PC-3 (cell line): ENCODE data around the gene SAPCD2. TPM values are rescaled to one million over a fixed set of nuclear protein-coding genes. Genes with fewer than 3 reads are reported as not detected.

Experiments used
- ATAC-seq: fragments of 200-7000 bp; cut with Tn5 transposase; 2 replicates; pipeline ENCODE4 v1.9.1; 2020; ENCODE audit warnings: mild to moderate bottlenecking, moderate library complexity
- BruUV-seq: library from RNA; stranded (reverse); fragments of 400-500 nt; replicated peaks from 2 replicates; lab custom pipeline; 2021; lab: Mats Ljungman, UMichigan
- CTCF ChIA-PET: fragments of 300-600 bp; sonication (Branson Sonifier 250); formaldehyde crosslinking; loops from one replicate; lab custom pipeline; 2022; ENCODE audit warnings: antibody characterized with exemption; lab: Charles Lee
- POLR2A ChIA-PET: fragments of 300-600 bp; sonication (Branson Sonifier 250); formaldehyde crosslinking; loops from one replicate; lab custom pipeline; 2022; ENCODE audit warnings: antibody characterized with exemption; ENCODE audit not compliant: unreplicated experiment; lab: Charles Lee
- DNase-seq: peaks from one replicate; pipeline ENCODE4 v3.0.0-alpha.2; 2015
- H2AFZ ChIP-seq: fragments of 300-600 bp; sonication (generic); 2 replicates; pipeline ENCODE4 v1.6.0; 2016; ENCODE audit warnings: antibody characterized with exemption, low read length
- H3F3A ChIP-seq: fragments of 300-600 bp; sonication (generic); one replicate; pipeline ENCODE4 v1.6.0; 2017; ENCODE audit warnings: antibody characterized with exemption, low read length, control low read depth, mild to moderate bottlenecking; ENCODE audit not compliant: unreplicated experiment
- H3K27ac ChIP-seq: fragments of 300-600 bp; sonication (generic); 2 replicates; pipeline ENCODE4 v1.5.1; 2016; ENCODE audit warnings: mild to moderate bottlenecking, low read length
- H3K27me3 ChIP-seq: fragments of 300-600 bp; sonication (generic); 2 replicates; pipeline ENCODE4 v1.6.1; 2016; ENCODE audit warnings: low read length, mixed read lengths
- H3K36me3 ChIP-seq: fragments of 300-600 bp; sonication (generic); 2 replicates; pipeline ENCODE4 v1.6.1; 2016; ENCODE audit warnings: low read depth, mixed run types, low read length, mixed read lengths
- H3K4me1 ChIP-seq: fragments of 300-600 bp; sonication (generic); 2 replicates; pipeline ENCODE4 v1.5.1; 2016; ENCODE audit warnings: low read length; ENCODE audit not compliant: insufficient read depth
- H3K4me2 ChIP-seq: fragments of 300-600 bp; sonication (generic); 2 replicates; pipeline ENCODE4 v1.6.0; 2016; ENCODE audit warnings: low read length
- H3K4me3 ChIP-seq: fragments of 300-600 bp; sonication (generic); 2 replicates; pipeline ENCODE4 v1.5.1; 2016; ENCODE audit warnings: mild to moderate bottlenecking, low read length, mixed read lengths
- H3K79me2 ChIP-seq: fragments of 300-600 bp; sonication (generic); 2 replicates; pipeline ENCODE4 v1.6.1; 2017; ENCODE audit warnings: low read length, mixed read lengths
- H3K9ac ChIP-seq: fragments of 300-600 bp; sonication (generic); 2 replicates; pipeline ENCODE4 v1.6.0; 2016; ENCODE audit warnings: mild to moderate bottlenecking, low read length
- H3K9me2 ChIP-seq: fragments of 300-600 bp; sonication (generic); replicated peaks from 2 replicates; pipeline ENCODE4 v1.6.1; 2016; ENCODE audit warnings: mixed run types, low read length, mixed read lengths
- H3K9me3 ChIP-seq: fragments of 300-600 bp; sonication (generic); 2 replicates; pipeline ENCODE4 v1.6.1; 2016; ENCODE audit warnings: low read length, mixed read lengths
- H4K20me1 ChIP-seq: fragments of 300-600 bp; sonication (generic); 2 replicates; pipeline ENCODE4 v1.6.1; 2016; ENCODE audit warnings: low read length, mixed read lengths
- EZH2 ChIP-seq: fragments of 300-600 bp; sonication (generic); IDR thresholded peaks from one replicate; pipeline ENCODE4 v1.6.1; 2017; ENCODE audit warnings: antibody characterized with exemption, mild to moderate bottlenecking, low read length; ENCODE audit not compliant: unreplicated experiment
- EZH2phosphoT487 ChIP-seq: fragments of 300-600 bp; sonication (generic); IDR thresholded peaks from 2 replicates; pipeline ENCODE4 v1.6.1; 2018; ENCODE audit warnings: mild to moderate bottlenecking, antibody characterized with exemption, low read length, borderline replicate concordance
- intact Hi-C: fragments of 100-400 bp; cut with micrococcal nuclease; formaldehyde crosslinking; loops from 2 replicates; pipeline ENCODE4 v1.9.0; 2023
- total RNA-seq: library from RNA; depleted of rRNA; stranded (reverse); fragments of >200 nt; gene quantifications from 2 replicates; pipeline ENCODE4 v1.2.3, GENCODE V29; 2014
- TF ChIP-seq, protein P1 (sequence below): fragments of 300-600 bp; sonication (generic); conservative IDR thresholded peaks from 2 replicates; pipeline ENCODE4 v1.5.1; 2017; ENCODE audit warnings: antibody characterized with exemption, low read depth, mild to moderate bottlenecking, low read length

Gene SAPCD2
- total RNA-seq, 1 experiment from 2014 or later = 98.4 TPM

DNA sequence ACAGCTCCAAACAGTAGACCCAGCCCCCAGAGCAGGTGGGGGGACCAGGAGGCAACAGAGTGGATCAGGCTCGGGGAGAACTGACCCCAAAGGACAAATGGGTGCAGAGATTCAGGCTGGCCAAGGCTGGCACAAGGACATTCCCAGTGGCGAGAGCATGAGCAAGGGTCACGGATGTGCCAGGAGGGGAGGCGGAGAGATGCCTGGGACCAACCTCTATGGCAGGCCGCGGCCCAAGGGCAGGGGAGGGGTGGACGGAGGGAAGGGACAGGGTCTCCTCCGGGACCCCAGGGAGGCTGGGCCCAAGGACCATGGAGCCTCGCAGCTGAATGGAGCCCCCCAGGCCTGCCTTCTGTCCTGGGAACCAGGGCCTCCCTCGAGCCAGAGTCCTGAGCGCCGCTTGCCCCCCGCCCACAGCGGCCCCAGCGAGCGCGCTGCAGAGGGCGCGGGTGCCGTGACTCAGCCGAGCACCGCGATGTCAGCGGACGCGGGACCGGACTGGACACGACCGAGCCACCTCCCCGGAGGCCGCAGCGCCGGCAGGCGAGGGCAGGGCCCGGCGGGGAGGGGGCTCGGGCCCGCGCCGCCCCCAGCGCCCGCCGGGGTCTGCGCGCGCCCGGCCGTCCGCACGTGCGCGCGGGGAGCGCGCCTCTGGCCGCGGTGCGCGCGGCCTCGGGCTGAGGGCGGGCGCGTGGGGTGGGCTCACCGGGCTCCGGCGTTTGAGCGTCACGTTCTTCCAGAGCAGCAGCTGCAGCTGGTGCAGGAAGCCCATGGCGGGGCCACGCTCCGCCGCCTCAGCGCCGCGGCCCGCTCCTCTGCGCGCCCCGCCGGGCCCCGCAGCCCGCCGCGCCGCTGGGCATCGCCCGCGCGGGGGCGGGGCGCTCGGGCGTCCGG lies 42.7 kb downstream of the SAPCD2 start, which contains the start of gene ABCA2:
ABCA2 (minus strand) TSS at position 869 of the 894 bp plus-strand sequence; CDS start at position 772, 97 bp downstream.
- POLR2A ChIA-PET = no interaction called here

DNA sequence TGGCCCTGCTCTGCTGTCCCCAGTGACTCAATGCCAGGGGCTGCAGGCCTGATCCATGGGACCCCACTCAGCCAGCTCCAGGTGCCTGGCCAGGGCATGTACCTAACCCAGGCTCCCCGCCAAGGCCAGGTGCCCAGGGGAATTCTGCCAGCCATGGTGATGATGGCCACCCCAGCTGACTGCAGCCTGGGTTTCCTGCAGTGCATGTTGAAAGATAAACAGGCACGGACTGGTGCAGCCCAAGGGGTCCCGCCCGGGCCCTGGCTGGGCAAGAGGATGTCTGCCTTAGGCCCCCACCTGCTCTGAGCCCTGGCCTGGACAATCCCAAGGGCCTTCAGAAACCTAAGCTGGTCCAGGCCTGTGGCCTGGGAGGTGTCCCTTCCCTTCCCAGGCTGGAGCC lies 43.5 kb downstream of the SAPCD2 start:
- no TSS peak for BruUV-seq
- ChIA-PET POLR2A (no interaction called here), CTCF (no interaction called here)
- Histone ChIP-seq H3K9me3 (no peaks in the 10 kb centered on the region), H3K27ac (no peak overlapping the region), H3K4me3 (peak overlapping the region; percentile 65), H3K4me1 (peaks cover 17% of the 10 kb centered on the region; the same call in 1 of the 2 replicates), H3K36me3 (no peaks in the 10 kb centered on the region), H3K79me2 (peaks cover 12% of the 10 kb centered on the region; the same call in 1 of the 2 replicates), H3K27me3 (no peaks in the 10 kb centered on the region), H2AFZ (no peak overlapping the region), H3K4me2 (peak overlapping the region; percentile 80), H4K20me1 (no peaks in the 10 kb centered on the region), H3F3A (no peaks in the 10 kb centered on the region), H3K9ac (no peak overlapping the region), H3K9me2 (no peaks in the 10 kb centered on the region)
- intact Hi-C loops = loop anchor here (5.0 kb wide), 1 partner anchor 125 kb away; no protein-coding TSS in a partner anchor
- no peak for ATAC-seq
- no peak for TF ChIP-seq EZH2
- TF ChIP-seq, protein P1, sequence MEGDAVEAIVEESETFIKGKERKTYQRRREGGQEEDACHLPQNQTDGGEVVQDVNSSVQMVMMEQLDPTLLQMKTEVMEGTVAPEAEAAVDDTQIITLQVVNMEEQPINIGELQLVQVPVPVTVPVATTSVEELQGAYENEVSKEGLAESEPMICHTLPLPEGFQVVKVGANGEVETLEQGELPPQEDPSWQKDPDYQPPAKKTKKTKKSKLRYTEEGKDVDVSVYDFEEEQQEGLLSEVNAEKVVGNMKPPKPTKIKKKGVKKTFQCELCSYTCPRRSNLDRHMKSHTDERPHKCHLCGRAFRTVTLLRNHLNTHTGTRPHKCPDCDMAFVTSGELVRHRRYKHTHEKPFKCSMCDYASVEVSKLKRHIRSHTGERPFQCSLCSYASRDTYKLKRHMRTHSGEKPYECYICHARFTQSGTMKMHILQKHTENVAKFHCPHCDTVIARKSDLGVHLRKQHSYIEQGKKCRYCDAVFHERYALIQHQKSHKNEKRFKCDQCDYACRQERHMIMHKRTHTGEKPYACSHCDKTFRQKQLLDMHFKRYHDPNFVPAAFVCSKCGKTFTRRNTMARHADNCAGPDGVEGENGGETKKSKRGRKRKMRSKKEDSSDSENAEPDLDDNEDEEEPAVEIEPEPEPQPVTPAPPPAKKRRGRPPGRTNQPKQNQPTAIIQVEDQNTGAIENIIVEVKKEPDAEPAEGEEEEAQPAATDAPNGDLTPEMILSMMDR = no peak
- no peak for TF ChIP-seq EZH2phosphoT487
- no peak for DNase-seq

More for the DNA sequence above, 42.7 kb downstream of the SAPCD2 start, which contains the start of gene ABCA2:
- DNase-seq = peak; percentile 23
- H3F3A ChIP-seq = no peaks in the 10 kb centered on the region
- H3K9me3 ChIP-seq = no peaks in the 10 kb centered on the region
- peak within 1 kb of the TSS; percentile 68 for H3K4me3 ChIP-seq
- H3K4me1 ChIP-seq = peaks cover 13% of the 10 kb centered on the region; the same call in 1 of the 2 replicates
- no peaks in the 10 kb centered on the region for H4K20me1 ChIP-seq
- intact Hi-C loops = loop anchor here (5.0 kb wide), 1 partner anchor 125 kb away; no protein-coding TSS in a partner anchor
- H3K79me2 ChIP-seq = peaks cover 12% of the 10 kb centered on the region; the same call in 1 of the 2 replicates
- CTCF ChIA-PET = no interaction called here
- TF ChIP-seq, protein P1 = no peak
- TF ChIP-seq EZH2phosphoT487 (no peak), EZH2 (no peak)
- no peaks in the 10 kb centered on the region for H3K36me3 ChIP-seq
- no peak within 1 kb of the TSS for H3K27ac ChIP-seq
- H2AFZ ChIP-seq = peak within 1 kb of the TSS; percentile 95
- no peaks in the 10 kb centered on the region for H3K9me2 ChIP-seq
- peak; percentile 27 for ATAC-seq
- H3K27me3 ChIP-seq = no peaks in the 10 kb centered on the region
- no TSS peak for BruUV-seq
- 0 out of 2 replicates have a peak within 1 kb of the TSS, but pooled peaks have one; percentile 25 for H3K9ac ChIP-seq
- H3K4me2 ChIP-seq = peak within 1 kb of the TSS; percentile 97
